Activated CD4-positive, alpha-beta T cell treated with anti-CD3 and anti-CD28 coated beads, Interleukin-2, Interleukin-4, amounts not matched to agents 100 ng/mL and 50 ng/mL, durations not matched to agents 16 hours and 8 hours (primary cell): ENCODE data around the gene HOXA7.

Experiments used
- DNase-seq: peaks from one replicate; pipeline ENCODE4 v3.0.0-alpha.2; 2020; ENCODE audit warnings: low spot score

HOXA7 gene

GRCh38 chr7:27159266-27160144, 3.0 kb upstream of the HOXA7 start:
- no peak for DNase-seq

- DNase-seq = no peak
Observed at GRCh38 chr7:27158436-27159265, 2.2 kb upstream of the HOXA7 start.

DNA sequence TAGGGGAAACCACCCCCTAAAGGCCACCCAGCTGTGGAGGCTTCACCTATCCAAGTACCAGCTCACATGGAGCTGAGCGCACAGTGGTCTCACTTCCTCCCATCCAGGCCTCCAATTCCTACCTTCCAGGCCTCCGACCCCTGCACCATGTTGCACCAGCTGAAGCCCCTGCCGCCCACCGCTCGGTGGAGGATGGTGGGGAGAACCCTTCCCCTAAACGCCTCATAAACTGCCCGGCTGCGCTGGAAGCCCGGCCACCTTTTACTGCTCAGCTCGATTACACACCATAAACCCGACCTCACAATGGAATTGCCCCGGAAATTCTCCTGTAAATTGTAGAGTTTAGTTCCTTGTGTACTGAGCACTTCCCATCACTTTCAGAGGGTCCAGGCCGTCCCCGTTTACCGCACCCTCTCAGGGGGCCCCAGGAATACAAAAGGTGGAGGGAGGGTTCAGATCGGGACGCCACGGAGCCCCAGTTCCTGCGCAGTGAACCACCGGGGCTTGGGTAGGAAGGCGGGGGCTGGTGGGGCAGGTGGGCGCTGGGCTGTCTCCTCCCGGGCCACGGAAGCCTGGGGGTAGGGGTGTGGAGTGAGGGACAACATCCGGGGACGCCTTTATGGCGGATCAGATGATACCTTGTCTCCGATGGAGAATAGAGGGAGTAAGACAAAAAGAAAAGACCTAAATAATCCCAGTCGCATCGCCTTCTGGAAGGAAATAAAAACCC, 1.4 kb upstream of the HOXA7 start:
- DNase-seq = no peak

GRCh38 chr7:27156916-27157701, 634 bp upstream of the HOXA7 start:
- DNase-seq = no peak

DNA sequence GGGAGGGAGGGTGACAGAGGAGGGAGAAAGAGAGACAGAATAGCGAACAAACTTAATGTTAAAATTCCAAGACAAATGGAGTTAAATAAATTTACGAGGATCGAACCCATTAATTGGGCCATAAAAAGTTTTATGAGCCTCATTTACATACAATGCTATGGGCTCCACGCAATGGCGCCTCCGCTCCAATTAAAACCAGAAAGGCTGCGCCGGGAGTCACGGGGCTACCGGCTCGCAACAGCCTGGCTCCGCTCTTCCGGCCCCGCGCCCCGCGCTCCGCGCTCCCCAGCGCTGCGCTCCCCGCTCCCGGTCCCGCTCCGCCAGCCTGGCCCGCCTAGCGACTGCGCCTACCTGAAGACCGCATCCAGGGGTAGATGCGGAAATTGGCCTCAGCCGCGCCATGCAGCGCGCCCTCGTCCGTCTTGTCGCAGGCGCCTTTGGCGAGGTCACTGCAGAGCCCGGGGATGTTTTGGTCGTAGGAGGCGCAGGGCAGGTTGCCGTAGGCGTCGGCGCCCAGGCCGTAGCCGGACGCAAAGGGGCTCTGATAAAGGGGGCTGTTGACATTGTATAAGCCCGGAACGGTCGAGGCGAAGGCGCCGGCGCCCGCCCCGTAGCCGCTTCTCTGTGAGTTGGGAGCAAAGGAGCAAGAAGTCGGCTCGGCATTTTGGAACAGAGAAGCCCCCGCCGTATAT, 513 bp downstream of the HOXA7 start:
- no peak for DNase-seq

- no peak for DNase-seq
Observed at GRCh38 chr7:27154901-27155815, 1.3 kb downstream of the HOXA7 start.

GRCh38 chr7:27154369-27154768, 2.1 kb downstream of the HOXA7 start:
- no peak for DNase-seq

DNA sequence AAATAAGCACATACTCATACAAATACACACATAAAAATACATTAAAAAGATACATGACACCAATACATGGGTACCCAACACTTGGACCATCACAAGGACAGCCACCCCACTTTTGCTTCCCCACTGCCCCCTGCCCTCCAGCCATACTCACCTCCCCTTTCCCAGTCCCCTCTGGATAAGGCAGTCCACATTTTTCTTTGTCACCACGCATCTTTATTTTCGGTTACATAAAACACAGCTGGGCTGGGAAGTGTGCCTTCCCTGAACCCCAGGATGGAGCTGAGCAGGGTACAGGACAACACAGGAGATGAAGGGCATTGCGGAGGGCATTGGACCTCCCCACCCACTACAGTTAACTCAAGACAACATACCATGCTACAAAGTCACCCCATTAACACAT, 2.9 kb downstream of the HOXA7 start:
- no peak for DNase-seq

DNA sequence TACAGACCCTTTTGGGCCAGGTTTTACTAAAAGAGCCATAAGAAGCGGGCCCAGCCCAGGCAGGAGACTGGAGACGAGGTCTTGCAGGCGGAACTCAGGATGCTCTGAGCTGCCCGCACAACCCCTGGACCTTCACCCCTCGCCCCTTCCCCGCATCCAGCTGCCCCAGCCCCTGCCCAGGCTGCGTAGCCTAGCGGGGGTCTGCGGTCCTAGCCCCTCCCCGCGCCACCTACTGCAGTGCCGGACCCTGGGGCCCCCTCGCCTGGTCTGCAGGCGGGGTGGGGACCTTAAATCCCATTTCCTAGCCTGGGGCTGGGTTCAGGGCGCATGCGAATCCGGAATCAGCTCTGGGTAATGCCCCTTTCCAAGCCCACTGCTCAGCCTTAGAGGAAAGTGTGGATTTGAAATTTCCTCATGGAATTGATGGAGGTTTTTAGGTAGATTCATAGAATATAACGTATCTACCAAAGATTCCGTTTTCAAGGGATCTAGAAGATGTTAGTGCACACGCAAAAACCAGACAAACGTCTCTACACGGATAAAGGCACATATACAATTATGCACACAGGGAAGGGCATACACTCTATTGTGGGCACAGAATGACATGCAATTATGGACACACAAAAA, 3.5 kb downstream of the HOXA7 start:
- no peak for DNase-seq

DNA sequence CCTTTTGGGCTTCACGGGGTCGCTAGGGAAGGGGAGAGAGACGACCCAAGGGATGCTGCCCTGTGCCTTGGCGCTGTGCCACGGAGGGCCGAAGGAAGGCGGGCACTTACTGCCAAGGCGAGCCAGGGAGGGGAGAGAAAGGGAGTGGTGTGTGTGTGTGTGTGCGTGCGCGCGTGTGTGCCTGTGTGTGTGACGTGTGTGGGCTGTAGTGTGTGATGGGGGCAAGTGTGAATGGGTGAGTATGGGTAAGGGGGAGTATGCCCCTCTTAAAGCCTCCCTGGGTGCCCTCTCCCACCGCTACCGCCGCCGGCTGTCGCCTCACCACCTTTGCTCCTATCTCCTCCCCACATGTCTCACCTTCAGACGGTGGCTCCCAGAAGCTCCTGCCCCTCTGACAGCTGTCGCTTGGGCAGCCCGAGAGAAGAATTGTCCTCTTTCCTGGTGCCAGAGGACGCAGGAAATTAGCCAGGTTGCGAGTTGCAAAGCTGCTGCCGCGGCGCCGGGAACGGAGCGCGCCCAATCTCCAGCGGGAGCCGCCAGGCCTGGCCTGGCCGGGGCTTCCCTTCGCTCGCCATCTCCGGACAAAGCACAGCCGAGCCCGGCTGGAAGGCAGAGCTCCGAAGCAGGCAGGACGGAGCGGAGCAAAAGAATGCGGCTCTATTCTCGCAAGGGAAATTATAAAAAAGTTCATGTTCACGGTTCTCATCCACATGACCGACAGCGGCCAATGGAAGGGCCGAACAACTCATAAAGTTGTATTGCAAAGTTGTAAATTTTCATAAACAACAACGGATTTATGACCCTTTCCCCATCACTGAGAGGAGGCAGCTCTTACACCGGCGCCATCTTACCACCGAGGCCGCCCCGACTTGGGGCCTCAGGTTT, 4.3 kb downstream of the HOXA7 start, which contains the start of gene HOXA3:
Gene HOXA3, minus strand, starts transcription at position 653 of the 885 bp plus-strand sequence. CDS start 41,943 bp downstream, outside the sequence.
- DNase-seq = no peak

DNA sequence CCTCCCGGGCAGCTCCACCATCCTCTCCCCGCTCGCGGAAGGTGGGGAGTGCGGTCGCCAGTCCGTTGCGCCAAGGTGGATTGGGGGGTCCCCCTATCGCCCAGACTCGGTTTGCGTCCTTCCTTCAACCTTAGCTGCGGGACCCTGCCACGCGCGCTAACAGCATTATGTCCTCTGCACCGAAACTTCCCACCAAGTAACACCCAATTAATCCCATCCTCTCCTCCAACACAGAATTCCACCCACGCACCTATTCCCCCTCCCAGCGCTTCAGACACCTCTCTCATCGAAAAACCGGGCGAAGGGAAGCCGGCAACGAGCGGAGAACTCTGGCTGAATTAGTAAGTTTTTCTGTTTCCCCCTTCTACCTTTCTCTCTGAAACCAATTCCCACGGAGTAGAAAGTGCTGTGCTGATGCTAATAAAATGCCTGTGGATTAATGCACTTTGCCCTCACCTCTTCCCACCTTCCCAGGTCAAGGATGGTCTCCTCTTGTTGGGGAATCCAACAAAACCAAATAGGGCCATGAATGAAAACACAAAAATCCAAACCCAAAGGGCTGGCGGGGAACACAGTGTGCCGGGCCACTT, 5.0 kb downstream of the HOXA7 start:
- no peak for DNase-seq

GRCh38 chr7:27150568-27151340, 5.7 kb downstream of the HOXA7 start:
- DNase-seq = peak; percentile 60

GRCh38 chr7:27149842-27150567, 6.5 kb downstream of the HOXA7 start:
- no peak for DNase-seq

DNA sequence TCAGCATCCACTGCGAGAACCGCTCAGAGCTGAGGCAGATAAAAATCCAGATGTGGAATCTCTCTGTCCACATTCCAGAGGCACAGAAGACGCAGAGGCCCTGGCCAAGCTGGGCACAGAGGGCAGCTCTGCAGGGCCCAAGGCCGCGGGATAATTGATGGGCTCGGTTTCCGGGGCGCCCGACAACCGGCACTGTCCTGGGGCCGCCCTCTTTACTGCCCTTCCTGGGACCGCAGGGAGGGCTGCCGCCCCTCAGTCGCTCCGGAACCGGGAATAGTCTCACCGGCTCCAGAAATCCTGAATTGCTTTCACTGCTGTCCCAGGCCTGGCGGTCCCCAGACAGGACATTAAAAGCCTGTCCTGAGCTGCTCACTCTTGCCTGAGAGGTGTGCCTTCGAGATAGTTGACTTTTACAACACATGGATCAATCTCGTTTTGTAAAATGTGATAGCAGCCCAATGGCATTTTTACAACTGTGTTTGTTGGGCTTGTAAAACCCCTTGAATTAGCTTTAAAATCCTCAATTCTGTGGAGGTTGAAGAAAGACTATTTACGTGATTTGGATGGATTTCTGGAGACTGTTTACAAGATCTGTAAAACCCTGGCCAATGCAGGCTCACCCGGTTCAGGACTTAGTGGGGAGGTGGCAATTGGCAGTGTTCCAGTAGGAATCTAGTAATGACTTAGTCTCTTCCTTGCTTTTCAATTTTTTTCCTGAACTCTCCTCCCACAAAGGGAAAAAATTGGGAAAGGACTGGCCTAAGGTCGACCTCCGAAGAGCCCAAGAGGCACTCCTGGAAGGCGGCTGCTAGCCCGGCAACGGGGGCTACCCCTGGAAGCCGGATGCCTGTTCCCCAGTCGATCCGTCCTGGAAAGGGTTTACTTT, 7.5 kb downstream of the HOXA7 start:
- DNase-seq = no peak

- DNase-seq = no peak
Observed at GRCh38 chr7:27148031-27148755, 8.3 kb downstream of the HOXA7 start.
